ENCODE measurements around the gene TMCO2.
"Not testable (repeated sequence)": the region's sequence is repeated elsewhere in the genome, so short reads cannot be mapped to it uniquely, and the experiment has no call there.

TMCO2 gene

GRCh38 chr1:40247655-40248054 is at the start of gene TMCO2:
Gene TMCO2 (plus strand): TSS chr1:40247937. CDS start chr1:40247994, 57 bp downstream.
- no peak for TF ChIP-seq CTCF (IDR thresholded peaks at IDR 0.05; ENCODE audit: low read depth, low read length)
- in situ Hi-C loops (cut with HindIII; ENCODE audit: low sequenced_read_pairs) = no loop called here
- DNase-seq (ENCODE audit: low read depth, low spot score) = no peak
- no peak within 1 kb of the TSS for H3K4me3 ChIP-seq (ENCODE audit: low read depth, low read length)

GRCh38 chr1:40199126-40199525 is 48.6 kb upstream of the TMCO2 start:
- no peak overlapping the region for H3K4me3 ChIP-seq (ENCODE audit: low read depth, low read length)
- TF ChIP-seq CTCF (IDR thresholded peaks at IDR 0.05; ENCODE audit: low read depth, low read length) = no peak
- no peak for DNase-seq (ENCODE audit: low read depth, low spot score)
- in situ Hi-C loops (cut with HindIII; ENCODE audit: low sequenced_read_pairs) = no loop called here

GRCh38 chr1:40204856-40205255 is 42.9 kb upstream of the TMCO2 start:
- DNase-seq (ENCODE audit: low read depth, low spot score) = no peak
- TF ChIP-seq CTCF (IDR thresholded peaks at IDR 0.05; ENCODE audit: low read depth, low read length) = no peak
- in situ Hi-C loops (cut with HindIII; ENCODE audit: low sequenced_read_pairs) = no loop called here
- no peak overlapping the region for H3K4me3 ChIP-seq (ENCODE audit: low read depth, low read length)

- no peak for TF ChIP-seq CTCF (IDR thresholded peaks at IDR 0.05; ENCODE audit: low read depth, low read length)
- no peak for DNase-seq (ENCODE audit: low read depth, low spot score)
- in situ Hi-C loops (cut with HindIII; ENCODE audit: low sequenced_read_pairs) = no loop called here
- H3K4me3 ChIP-seq (ENCODE audit: low read depth, low read length) = no peak overlapping the region
These were observed 37.1 kb upstream of the TMCO2 start for GRCh38 chr1:40210511-40211204.

GRCh38 chr1:40218333-40218732 is 29.4 kb upstream of the TMCO2 start:
- no peak for TF ChIP-seq CTCF (IDR thresholded peaks at IDR 0.05; ENCODE audit: low read depth, low read length)
- no peak overlapping the region for H3K4me3 ChIP-seq (ENCODE audit: low read depth, low read length)
- DNase-seq (ENCODE audit: low read depth, low spot score) = no peak
- in situ Hi-C loops (cut with HindIII; ENCODE audit: low sequenced_read_pairs) = no loop called here

GRCh38 chr1:40221471-40221905 is 26.2 kb upstream of the TMCO2 start:
- DNase-seq (ENCODE audit: low read depth, low spot score); in situ Hi-C loops (cut with HindIII; ENCODE audit: low sequenced_read_pairs): not testable (repeated sequence)

GRCh38 chr1:40221977-40222772 is 25.6 kb upstream of the TMCO2 start:
- in situ Hi-C loops (cut with HindIII; ENCODE audit: low sequenced_read_pairs) = no loop called here
- no peak for TF ChIP-seq CTCF (IDR thresholded peaks at IDR 0.05; ENCODE audit: low read depth, low read length)
- H3K4me3 ChIP-seq (ENCODE audit: low read depth, low read length) = no peak overlapping the region
- DNase-seq (ENCODE audit: low read depth, low spot score) = no peak

More at GRCh38 chr1:40221471-40221905, 26.2 kb upstream of the TMCO2 start:
- not testable (repeated sequence) for H3K4me3 ChIP-seq (ENCODE audit: low read depth, low read length)
